Endothelial cell of umbilical vein (primary cell): ENCODE measurements around the gene PDPN.

Experiments used
- EZH2 ChIP-seq: IDR thresholded peaks from 2 replicates; pipeline ENCODE4 v1.6.1; 2012; ENCODE audit warnings: borderline replicate concordance, low read depth, mild to moderate bottlenecking, moderate library complexity, low read length, inconsistent platforms; ENCODE audit not compliant: severe bottlenecking
- MYC ChIP-seq: IDR thresholded peaks from one replicate; pipeline ENCODE4 v1.6.1; 2011; ENCODE audit warnings: mild to moderate bottlenecking, low read depth, low read length
- POLR2A ChIP-seq: IDR thresholded peaks from 2 replicates; pipeline ENCODE4 v1.6.1; 2012; ENCODE audit warnings: low read depth, mild to moderate bottlenecking, control low read depth, low read length
- POLR2AphosphoS5 ChIP-seq: IDR thresholded peaks from 2 replicates; pipeline ENCODE4 v1.6.1; 2012; ENCODE audit warnings: low read depth, mild to moderate bottlenecking, control low read depth, low read length, moderate library complexity; ENCODE audit not compliant: insufficient read depth
- TF ChIP-seq, protein P1 (sequence below), 2 donors: IDR thresholded peaks; 1 replicate in 1 of 2; 2 replicates in 1 of 2; pipeline ENCODE4 v1.5.1; 2011; ENCODE audit warnings: low read length in 2 of 2, mild to moderate bottlenecking in 2 of 2, moderate library complexity in 2 of 2, control low read depth in 1 of 2, inconsistent platforms in 1 of 2, low read depth in 1 of 2; ENCODE audit not compliant: insufficient read depth in 1 of 2; ENCODE audit errors: extremely low read depth in 1 of 2

DNA sequence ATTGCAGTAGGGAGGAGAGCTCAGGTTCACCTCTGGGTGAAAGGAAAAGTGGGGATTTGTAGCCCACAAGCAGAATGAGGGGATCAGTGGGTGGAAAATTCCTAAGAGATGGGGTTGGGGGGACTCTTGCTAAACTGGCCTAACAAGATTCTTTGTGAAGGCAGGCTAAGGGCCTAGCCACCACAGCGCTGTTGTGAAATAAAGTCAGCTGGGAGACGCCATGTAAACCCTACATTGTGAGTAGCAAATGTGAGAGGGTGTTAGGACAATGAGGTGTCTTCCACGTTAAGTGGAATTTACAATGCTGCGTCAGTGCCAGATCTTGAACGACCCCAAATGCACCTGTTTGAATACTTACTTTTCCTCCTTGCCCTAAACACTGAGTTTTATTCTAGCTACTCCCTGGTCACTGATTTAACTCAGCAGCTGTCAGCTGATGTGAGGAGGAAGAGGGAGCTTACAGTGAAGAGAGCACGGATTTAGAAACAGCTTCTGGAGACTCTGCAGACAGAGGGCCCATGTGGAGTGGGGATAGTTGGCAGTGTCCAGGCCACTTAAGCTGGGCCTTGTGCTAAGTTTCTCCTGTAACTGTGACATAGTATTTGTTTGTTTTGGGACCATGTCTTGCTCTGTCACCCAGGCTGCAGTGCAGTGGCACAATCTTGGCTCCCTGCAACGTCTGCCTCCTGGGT, 17.3 kb downstream of the PDPN start:
- TF ChIP-seq EZH2 = no peak
- TF ChIP-seq, protein P1, sequence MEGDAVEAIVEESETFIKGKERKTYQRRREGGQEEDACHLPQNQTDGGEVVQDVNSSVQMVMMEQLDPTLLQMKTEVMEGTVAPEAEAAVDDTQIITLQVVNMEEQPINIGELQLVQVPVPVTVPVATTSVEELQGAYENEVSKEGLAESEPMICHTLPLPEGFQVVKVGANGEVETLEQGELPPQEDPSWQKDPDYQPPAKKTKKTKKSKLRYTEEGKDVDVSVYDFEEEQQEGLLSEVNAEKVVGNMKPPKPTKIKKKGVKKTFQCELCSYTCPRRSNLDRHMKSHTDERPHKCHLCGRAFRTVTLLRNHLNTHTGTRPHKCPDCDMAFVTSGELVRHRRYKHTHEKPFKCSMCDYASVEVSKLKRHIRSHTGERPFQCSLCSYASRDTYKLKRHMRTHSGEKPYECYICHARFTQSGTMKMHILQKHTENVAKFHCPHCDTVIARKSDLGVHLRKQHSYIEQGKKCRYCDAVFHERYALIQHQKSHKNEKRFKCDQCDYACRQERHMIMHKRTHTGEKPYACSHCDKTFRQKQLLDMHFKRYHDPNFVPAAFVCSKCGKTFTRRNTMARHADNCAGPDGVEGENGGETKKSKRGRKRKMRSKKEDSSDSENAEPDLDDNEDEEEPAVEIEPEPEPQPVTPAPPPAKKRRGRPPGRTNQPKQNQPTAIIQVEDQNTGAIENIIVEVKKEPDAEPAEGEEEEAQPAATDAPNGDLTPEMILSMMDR (IDR thresholded peaks at IDR 0.05; ENCODE audit: extremely low read depth in 1 of 2, insufficient read depth in 1 of 2, low read depth in 1 of 2, low read length in 2 of 2) = no peak
- TF ChIP-seq POLR2AphosphoS5 = no peak
- no peak for TF ChIP-seq POLR2A
- TF ChIP-seq MYC = no peak
